Measurements from ENCODE around the gene CYSLTR2.

CYSLTR2 gene

DNA sequence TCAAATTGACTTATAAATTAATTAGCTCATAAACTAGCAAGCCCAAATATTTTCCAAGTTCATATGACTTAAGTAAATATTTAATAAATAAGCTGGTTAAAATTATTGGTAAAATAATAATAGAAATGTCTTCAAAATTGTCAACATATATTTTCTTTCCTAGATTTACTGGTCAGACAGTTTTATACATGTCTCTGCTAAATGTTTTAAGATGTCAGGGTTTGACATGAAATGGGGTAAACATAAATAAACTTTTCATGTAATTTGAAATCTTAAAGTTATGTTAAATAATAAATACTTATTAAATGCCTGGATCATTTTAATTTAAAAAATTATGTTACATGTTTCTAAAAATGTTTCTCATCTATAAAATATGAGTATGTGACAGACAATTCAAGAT lies 18.3 kb upstream of the CYSLTR2 start:
- no peak overlapping the region for H3K4me2 ChIP-seq (ENCODE audit: low read length)
- H2AFZ ChIP-seq (ENCODE audit: low read length) = no peak overlapping the region
- no peaks in the 10 kb centered on the region for H3K36me3 ChIP-seq (ENCODE audit: insufficient read depth, low read length)
- no peaks in the 10 kb centered on the region for H3F3A ChIP-seq (ENCODE audit: insufficient read depth, low read length)
- TF ChIP-seq EZH2 (IDR thresholded peaks at IDR 0.05; ENCODE audit: borderline replicate concordance, low read length) = no peak
- TF ChIP-seq, protein P1, sequence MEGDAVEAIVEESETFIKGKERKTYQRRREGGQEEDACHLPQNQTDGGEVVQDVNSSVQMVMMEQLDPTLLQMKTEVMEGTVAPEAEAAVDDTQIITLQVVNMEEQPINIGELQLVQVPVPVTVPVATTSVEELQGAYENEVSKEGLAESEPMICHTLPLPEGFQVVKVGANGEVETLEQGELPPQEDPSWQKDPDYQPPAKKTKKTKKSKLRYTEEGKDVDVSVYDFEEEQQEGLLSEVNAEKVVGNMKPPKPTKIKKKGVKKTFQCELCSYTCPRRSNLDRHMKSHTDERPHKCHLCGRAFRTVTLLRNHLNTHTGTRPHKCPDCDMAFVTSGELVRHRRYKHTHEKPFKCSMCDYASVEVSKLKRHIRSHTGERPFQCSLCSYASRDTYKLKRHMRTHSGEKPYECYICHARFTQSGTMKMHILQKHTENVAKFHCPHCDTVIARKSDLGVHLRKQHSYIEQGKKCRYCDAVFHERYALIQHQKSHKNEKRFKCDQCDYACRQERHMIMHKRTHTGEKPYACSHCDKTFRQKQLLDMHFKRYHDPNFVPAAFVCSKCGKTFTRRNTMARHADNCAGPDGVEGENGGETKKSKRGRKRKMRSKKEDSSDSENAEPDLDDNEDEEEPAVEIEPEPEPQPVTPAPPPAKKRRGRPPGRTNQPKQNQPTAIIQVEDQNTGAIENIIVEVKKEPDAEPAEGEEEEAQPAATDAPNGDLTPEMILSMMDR (IDR thresholded peaks at IDR 0.05; ENCODE audit: low read length) = no peak
- no peaks in the 10 kb centered on the region for H3K27me3 ChIP-seq (ENCODE audit: insufficient read depth, low read length)
- no peaks in the 10 kb centered on the region for H3K4me1 ChIP-seq (ENCODE audit: insufficient read depth, low read length, severe bottlenecking)
- H3K9ac ChIP-seq (ENCODE audit: low read length) = no peak overlapping the region
- H3K4me3 ChIP-seq (ENCODE audit: low read depth, low read length, poor library complexity, severe bottlenecking) = no peak overlapping the region
- H3K79me2 ChIP-seq (ENCODE audit: insufficient read depth, low read length) = no peaks in the 10 kb centered on the region
- H3K27ac ChIP-seq (ENCODE audit: low read depth, low read length, poor library complexity, severe bottlenecking) = no peak overlapping the region
- H3K9me3 ChIP-seq (ENCODE audit: low read length) = peaks cover 11% of the 10 kb centered on the region; the same call in 1 of the 2 replicates
- no peaks in the 10 kb centered on the region for H3K9me2 ChIP-seq (ENCODE audit: low read depth, low read length)
- no peaks in the 10 kb centered on the region for H4K20me1 ChIP-seq (ENCODE audit: insufficient read depth, low read length)

DNA sequence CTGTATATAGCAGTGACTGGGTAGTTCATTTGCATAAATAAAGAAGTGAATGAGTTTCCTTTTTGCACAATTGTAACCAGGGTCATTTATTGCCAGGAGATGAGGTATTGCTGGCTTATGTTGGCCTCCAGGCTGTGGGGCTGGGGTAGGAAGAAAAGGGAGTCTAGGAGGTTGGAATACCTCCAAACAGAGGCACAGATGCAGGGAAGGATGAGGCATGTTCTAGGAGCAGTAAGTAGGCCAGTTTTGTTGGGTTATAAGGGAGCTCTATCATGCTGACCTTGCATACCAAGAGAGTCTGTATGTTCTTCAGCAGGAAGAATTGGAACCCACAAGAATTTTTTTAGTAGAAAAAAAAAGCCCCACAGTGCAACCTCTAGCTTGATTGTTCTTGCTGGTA lies 17.2 kb upstream of the CYSLTR2 start:
- H3K27ac ChIP-seq (ENCODE audit: low read depth, low read length, poor library complexity, severe bottlenecking) = no peak overlapping the region
- no peaks in the 10 kb centered on the region for H3F3A ChIP-seq (ENCODE audit: insufficient read depth, low read length)
- no peak overlapping the region for H3K4me3 ChIP-seq (ENCODE audit: low read depth, low read length, poor library complexity, severe bottlenecking)
- TF ChIP-seq, protein P1 (IDR thresholded peaks at IDR 0.05; ENCODE audit: low read length) = no peak
- TF ChIP-seq EZH2 (IDR thresholded peaks at IDR 0.05; ENCODE audit: borderline replicate concordance, low read length) = no peak
- no peak overlapping the region for H2AFZ ChIP-seq (ENCODE audit: low read length)
- H3K4me1 ChIP-seq (ENCODE audit: insufficient read depth, low read length, severe bottlenecking) = no peaks in the 10 kb centered on the region
- H3K36me3 ChIP-seq (ENCODE audit: insufficient read depth, low read length) = no peaks in the 10 kb centered on the region
- H3K9me2 ChIP-seq (ENCODE audit: low read depth, low read length) = no peaks in the 10 kb centered on the region
- H4K20me1 ChIP-seq (ENCODE audit: insufficient read depth, low read length) = no peaks in the 10 kb centered on the region
- peaks cover 11% of the 10 kb centered on the region; the same call in 1 of the 2 replicates for H3K9me3 ChIP-seq (ENCODE audit: low read length)
- no peak overlapping the region for H3K4me2 ChIP-seq (ENCODE audit: low read length)
- H3K9ac ChIP-seq (ENCODE audit: low read length) = no peak overlapping the region
- H3K27me3 ChIP-seq (ENCODE audit: insufficient read depth, low read length) = no peaks in the 10 kb centered on the region
- no peaks in the 10 kb centered on the region for H3K79me2 ChIP-seq (ENCODE audit: insufficient read depth, low read length)

DNA sequence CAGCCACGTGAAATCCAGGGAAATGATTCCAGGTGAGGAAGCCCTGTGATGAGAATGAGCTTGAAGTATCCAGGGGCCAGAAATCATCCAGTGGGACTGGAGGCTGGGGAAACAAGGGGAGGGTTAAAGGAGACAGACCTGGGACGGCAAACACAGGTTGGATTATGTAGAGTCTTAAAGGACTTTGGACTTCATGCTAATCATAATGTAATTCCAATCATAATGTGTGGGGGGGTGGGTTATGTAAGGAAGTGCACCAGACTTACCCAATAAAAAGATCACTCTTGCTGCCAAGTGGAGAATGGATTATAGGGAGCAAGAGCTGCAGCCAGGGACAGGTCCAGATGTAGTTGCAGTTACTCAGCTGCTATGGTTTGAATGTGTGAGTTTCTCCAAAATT lies 16.1 kb upstream of the CYSLTR2 start:
- Histone ChIP-seq H3K4me2 (ENCODE audit: low read length) (no peak overlapping the region), H2AFZ (ENCODE audit: low read length) (no peak overlapping the region), H3K4me3 (ENCODE audit: low read depth, low read length, poor library complexity, severe bottlenecking) (no peak overlapping the region), H3K79me2 (ENCODE audit: insufficient read depth, low read length) (no peaks in the 10 kb centered on the region), H4K20me1 (ENCODE audit: insufficient read depth, low read length) (no peaks in the 10 kb centered on the region), H3K27ac (ENCODE audit: low read depth, low read length, poor library complexity, severe bottlenecking) (no peak overlapping the region), H3F3A (ENCODE audit: insufficient read depth, low read length) (no peaks in the 10 kb centered on the region), H3K36me3 (ENCODE audit: insufficient read depth, low read length) (no peaks in the 10 kb centered on the region), H3K9me3 (ENCODE audit: low read length) (peaks cover 11% of the 10 kb centered on the region; the same call in 1 of the 2 replicates), H3K9ac (ENCODE audit: low read length) (no peak overlapping the region), H3K4me1 (ENCODE audit: insufficient read depth, low read length, severe bottlenecking) (no peaks in the 10 kb centered on the region), H3K9me2 (ENCODE audit: low read depth, low read length) (no peaks in the 10 kb centered on the region), H3K27me3 (ENCODE audit: insufficient read depth, low read length) (no peaks in the 10 kb centered on the region)
- TF ChIP-seq EZH2 (IDR thresholded peaks at IDR 0.05; ENCODE audit: borderline replicate concordance, low read length) = no peak
- TF ChIP-seq, protein P1 (IDR thresholded peaks at IDR 0.05; ENCODE audit: low read length) = no peak
